HG03565 (cell line): ENCODE results near the gene AGPAT3.

Source experiments
- ATAC-seq: cut with Tn5 transposase; IDR thresholded peaks from one replicate; pipeline ENCODE4 v1.9.1; 2021; ENCODE audit warnings: mild to moderate bottlenecking, moderate library complexity; ENCODE audit not compliant: unreplicated experiment

Gene AGPAT3

DNA sequence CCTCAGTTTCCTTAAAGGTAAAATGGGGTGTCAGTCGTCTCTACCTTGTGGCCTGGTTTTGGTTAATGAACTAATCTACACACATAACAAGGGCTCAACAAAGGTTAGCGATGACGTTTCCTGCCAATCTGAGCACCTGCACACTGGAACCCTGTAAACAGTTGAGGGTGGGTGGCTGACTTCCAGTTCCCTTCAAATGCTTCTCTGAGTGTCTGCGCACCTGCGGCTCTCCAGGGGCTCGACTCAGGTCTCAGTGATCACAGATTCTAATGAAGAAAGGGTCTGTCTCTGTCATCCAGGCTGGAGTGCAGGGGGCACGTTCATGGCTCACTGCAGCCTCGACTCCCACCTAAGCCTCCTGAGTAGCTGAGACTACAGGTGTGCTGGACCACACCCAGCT lies 3.3 kb upstream of the AGPAT3 start:
- ATAC-seq: no peak

DNA sequence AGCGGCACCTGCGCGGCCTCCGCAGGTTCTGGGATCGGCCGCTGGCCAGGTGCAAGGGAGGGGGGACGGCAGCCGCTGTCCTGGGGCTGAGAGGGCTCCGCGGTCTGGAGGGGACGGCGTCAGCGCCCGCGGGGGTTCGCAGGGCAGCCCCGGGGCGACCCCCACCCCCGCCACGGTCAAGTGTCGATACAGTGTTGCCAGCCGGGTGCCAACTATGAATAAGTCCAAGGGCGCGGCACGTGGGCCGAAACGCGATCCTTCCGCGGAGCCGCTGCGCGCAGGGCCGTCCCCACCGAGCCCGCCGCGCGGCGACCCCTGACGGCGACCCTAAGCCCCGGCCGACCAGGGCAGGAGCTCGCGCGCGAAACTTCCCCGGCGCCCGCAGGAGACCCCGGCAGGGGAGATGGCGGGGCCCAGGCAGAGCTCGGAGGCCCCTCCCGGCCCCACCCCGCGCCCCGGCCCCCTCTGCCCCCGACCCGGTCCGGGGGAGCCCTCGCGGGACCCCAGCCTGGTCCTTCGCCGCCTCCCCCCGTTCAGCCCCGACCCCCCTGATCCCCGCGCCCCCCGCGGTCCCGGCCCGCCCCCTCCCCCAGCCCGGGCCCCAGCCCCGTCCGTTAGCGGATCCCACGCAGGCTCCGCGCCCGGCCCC lies 586 bp upstream of the AGPAT3 start:
- no peak for ATAC-seq

DNA sequence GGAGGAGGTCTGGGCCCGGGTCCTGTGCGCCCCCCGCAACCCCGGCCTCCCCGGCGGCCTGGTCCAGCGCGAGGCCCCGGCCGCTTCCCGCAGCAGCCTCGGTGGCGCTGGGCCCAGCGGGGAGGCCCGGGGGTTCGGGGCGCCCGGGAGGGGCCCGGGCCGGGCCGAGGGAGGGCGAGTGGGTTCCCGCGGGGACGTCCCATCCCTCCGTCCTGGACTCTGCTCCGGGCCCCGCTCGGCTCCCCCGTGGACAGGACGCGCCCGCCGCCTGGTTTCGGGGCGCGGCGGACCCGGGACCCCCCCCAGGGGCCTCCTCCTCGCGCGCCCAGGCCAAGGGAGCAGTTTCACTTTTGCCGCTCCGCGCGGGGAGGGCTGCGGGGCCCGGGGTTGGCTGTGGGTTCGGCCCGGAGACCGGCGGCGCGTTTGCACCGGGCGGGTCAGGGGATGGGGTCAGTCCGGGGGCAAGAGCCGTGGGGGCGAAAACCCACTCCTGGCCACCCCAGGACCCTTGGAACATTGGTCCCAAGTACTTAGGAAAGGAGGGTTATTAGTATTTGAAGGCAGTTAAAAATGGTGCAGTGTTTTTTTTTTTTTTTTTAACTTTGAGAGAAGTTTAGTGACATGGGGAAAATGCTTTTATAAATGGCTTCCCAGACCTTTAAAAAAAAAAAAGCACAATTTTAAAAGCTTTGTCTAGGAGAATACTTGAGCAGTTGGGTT lies 677 bp downstream of the AGPAT3 start:
- ATAC-seq: no peak

DNA sequence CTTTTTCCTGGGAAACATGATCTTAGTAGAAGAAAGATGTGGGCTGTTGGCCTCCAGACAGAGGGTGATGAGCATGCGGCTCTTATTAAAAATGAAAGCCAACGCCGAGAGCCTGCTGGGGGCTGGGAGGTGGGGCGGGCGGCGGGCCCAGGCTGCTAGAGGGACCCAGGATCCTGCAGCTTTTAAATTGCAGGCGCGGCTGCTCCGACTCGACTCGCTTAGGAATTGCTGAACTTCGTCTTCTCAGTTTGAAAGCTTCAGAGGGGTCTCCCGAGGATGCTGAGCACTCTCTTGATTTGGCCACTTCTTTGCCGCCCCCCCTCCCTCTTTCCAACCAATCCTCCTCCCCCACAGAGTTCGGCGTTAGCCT lies 1.2 kb downstream of the AGPAT3 start:
- ATAC-seq: no peak

DNA sequence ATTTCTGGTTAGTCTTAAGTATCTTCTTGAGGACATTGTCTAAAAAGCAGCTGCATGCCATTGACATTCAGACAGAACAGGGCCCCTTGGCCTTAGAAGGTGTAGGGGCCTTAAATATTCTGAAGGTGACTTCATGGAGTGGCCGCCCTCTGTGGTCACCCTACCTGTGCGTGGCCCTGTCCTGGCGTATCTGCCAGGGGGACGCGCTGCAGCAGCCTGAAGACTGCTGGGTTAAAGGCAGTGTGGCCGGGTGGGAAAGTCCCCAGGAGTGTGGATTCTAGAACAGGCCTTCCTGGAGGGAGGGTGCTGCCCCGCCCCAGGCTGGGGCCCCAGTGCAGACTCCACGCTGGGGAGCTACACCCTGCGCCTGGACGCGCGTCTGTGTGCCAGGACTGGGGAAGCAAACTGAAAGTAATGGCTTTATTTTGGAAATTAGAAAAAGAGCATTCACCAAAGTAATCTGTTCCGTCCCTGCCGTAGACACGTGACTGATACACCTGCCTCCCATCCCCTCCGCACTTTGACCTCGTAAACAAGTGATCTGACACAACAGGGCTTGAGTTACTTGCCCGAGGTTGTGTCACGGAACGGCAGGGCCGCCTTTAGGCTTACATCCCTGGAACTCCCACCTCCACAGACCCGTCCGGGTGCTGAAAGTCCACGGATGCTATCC lies 1.8 kb downstream of the AGPAT3 start:
- ATAC-seq: no peak

DNA sequence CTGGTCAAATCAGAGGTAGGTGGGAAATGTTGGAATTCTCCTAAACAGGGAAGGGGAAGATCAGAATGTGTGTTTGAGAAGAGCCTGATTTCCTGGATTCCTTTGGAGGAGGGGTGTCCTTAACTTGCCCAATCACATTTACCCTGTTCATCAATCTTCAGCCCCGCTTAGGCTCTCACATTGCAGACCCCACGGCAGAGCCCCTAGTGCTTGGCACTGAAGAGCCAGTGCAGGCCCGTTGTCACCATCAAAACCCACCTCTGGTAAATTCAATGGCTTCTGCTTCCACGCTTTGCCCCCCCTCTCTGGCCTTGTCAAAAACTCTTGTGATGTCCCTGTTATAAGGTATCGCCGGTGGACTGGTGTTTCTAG lies 2.3 kb downstream of the AGPAT3 start:
- ATAC-seq: no peak

DNA sequence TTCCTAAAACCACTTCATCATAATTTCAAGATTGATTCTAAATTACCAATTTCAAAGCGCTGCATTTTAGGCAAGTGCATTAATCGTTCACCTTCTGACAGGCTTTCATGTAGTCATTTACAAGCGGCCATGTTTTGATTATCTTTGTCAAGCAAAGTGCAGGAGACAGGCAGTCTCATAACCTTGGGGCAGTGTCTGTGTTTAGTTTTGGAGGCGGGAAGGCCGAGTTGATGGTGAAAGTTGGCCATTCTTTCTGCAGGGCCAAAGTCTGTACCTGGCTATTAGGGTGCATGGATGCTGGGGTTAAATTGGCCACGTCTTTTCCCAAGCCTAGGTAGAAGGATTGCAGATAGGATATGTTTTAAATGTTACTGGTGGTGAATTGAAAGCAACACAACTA lies 2.9 kb downstream of the AGPAT3 start:
- no peak for ATAC-seq

DNA sequence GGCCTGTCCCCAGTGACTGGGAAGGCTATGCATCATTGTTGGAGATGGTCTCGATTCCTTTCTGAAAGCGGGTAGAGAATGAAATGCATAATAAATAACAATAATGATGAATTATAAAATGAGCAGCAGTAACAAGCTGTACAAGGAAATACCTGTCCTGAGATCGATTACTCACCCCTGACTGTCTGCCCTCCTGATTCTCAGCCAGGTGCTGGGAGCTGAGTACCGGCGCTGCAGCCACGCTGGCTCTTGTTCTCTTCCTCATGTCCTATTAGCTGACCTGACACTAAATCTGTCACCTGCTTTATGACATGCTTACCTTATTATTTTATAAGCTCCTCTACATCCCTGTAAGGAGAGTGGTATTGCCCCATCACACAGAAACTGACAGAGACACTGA lies 3.4 kb downstream of the AGPAT3 start:
- ATAC-seq: no peak

DNA sequence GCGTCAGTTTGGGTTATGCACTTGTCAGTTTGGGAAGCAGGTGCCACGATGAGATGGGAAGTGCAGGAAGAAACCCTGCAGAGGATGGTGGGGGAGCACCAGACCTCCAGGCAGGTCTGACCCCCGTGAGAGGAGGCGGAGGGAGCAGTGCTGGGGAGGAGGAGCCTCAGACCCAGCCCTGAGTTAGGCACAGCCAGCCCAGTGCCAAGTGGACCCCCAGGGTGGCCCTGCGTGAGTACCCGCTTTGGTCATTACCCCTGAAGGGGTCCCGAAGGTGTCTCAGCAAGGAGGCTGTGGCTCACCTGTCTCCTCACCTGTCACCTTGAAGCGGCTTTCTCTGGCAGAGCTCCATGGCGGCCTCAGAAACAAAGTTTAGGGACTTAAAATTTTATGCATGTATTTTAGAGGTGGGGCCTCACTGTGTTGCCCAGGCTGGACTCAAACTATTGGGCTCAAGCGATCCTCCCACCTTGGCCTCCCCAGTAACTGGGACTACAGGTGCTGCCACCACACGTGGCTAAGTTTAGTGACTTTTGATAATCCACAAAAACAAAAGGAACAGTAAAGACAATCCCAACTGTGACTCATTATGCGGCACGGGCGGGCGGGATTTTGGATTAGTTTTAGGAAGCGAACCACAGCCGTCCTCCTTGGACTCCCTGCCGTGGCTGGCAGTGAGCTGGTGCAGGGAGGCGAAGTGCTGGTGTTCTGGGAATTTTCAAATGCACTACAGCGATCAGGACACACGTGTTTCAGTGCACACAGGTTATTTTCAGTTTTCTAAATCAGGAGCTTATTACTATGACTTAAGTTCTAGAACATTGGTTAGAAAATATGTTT lies 4.7 kb downstream of the AGPAT3 start:
- ATAC-seq: no peak

DNA sequence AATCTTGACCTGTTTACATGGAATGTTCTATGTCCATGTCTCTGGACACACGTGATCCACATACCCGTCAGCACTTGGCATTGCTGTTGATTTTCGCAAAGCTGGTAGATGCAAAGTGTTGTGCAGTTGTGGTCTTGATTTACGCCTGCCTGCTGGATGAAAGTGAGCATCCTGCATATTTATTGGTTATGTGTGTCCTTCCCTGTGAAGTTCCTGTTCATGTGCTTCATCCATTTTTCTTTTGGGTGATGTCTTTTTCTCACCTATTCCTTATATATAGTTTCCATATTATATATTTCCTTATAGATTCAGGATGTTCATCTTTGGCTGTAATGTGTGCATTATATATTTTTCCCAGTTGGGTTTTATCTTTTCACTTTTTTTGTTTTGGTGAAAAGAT lies 6.5 kb downstream of the AGPAT3 start:
- ATAC-seq: no peak

DNA sequence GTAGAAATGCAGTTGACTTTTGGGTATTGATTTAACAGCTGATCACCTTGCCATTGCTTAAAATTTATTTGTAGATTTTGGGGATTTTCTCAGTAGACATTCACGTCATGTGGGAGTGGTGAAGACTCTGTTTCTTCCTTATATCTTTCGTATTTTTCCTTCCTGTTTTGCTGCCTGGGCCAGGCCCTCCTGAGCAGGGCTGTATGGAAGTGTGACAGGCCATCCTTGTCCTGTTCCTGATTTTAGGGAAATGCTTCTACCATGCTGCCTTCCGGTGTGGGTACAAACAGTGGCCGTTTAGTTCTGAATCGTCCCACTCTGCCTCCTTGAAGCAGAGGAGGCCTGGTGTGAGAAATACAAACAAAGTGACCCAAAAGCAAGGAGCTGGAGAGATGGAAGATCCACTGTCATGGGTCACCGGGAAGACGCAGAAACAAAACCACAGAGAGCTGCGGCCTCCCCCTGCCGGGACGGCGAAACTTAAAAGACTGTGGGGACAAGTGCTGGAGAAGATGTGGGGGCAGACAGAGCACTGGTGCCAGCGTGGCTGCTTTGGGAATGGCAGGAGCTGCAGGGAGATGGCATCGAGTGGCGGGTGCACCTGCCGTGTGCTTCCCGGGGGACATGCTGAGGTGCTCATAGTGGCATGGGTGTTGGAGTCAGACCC lies 7.6 kb downstream of the AGPAT3 start:
- ATAC-seq: no peak

DNA sequence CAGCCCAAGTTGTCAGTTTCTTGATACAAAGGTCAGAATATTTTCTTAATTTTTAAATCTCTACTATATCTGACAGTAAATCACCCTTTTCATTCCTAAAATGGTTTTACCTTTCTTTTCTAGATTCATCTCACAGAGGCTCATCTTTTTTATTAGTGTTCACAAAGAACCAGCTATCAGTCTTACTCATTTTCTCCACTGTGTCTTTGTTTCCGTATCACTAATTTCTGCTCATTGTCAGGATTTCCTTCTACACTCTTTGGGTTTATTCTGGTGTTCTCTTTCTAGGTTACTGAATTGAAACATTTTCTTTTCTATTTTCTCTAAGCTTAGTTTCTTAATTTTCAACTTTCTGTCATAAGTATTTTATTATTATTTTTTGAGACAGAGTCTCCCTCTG lies 8.7 kb downstream of the AGPAT3 start:
- no peak for ATAC-seq

DNA sequence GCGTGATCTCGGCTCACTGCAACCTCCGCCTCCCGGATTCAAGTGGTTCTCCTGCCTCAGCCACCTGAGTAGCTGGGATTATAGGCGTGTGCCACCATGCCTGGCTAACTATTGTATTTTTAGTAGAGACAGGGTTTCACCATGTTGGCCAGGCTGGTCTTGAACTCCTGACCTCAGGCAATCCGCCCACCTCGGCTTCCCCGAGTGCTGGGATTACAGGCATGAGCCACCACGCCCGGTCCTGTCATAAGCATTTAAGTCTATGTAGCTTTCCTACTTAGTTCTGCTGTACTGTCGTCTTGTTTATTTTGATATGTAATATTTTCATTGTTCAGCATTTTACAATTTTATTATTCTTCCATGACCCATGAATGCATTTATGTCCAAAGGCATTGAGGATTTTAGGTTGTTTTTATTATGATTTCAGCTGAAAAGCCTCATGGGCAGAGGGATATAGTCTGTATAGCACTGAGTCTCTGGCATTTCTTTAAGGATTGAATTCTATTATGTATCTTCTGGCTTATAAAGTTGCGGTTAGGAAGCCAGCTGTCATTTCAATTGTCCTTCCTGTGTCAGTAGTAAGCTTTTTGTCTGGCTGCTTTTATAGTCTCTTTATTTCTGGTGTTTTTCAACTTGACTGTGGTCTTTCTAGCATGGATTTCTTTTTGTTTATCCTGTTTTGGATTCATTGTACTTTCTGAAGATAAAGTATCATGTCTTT lies 9.2 kb downstream of the AGPAT3 start:
- no peak for ATAC-seq

DNA sequence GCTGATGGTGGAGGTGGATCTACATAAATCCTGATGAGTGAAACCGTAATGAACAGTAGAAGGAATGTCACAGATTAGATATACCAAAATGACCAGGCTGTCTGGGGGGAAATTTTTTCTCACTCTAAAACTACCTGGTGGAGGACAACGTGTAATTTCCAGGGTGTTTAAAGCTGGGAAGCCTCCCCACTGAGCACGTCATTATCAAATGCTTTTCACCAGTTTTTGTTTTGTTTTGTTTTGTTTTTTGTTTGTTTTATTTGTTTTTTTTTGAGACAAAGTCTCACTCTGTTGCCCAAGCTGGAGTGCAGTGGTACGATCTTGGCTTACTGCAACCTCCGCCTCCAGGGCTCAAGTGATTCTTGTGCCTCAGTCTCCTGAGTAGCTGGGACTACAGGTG lies 11.6 kb downstream of the AGPAT3 start:
- ATAC-seq: no peak

DNA sequence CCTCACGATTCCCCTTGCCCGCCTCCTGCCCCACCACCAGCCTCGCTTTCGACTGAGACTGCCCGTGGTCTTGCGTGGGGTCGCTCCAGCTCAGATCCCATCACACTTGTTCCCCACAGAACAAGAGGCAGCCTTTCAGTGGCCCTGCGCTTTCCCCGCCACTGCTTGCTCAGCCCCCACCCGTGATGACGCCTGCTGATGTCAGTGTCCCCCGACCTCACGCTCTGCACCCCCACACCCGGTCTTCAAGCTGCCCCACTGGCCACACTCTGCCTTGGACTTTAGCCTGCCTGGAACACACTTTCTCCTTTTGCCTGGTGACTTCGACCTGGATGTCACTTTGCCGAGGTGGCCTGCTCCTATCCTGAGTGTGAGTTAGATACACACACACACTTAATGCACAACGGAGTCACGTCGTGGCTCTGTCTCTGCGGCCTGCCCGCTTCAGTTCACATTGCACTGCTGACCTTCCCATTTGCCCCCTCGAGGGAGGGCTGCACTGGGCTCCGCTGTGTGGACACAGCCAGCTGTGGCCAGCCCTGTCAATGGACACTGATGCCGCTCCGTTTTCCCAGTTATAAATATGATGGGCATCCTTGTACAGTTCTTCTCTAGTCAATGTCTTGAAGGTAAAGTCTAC lies 13.0 kb downstream of the AGPAT3 start:
- ATAC-seq: no peak

DNA sequence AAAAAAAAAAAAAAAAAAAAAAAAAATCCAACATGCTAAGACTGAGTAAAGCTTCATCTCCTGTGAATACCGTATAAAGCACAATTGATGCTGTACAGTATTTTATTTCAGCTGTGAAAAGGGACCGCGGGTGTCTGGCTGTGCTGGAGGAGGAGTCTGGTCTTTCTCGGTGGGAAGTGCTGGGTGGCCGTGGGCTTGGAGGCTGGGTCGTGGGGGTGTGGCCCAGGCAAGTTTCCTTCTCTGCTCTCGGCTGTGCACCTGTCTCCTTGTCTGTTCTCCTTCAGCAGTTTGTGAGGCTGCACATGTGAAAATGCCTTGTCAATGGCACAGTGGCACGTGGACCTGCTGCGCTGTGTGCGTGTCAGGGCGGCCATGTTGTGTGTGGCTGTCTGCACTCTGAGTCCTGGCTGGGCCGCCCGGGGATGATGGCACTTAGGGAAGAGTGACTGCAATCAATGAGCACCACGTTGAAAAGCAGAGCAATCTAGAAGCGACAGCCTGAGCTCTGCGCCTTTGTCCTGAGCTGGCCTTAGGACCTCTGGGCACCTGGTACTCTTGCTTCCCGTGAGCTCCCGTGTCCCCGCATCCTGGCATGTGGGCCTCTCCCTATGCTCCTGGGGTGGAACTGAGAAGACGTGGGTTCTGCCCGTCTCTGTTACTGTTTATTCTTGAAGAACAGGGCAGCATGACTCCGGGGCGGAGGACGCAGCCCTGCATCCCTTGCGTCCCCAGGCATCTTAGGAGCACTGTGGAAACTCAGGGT lies 14.5 kb downstream of the AGPAT3 start:
- ATAC-seq: no peak

DNA sequence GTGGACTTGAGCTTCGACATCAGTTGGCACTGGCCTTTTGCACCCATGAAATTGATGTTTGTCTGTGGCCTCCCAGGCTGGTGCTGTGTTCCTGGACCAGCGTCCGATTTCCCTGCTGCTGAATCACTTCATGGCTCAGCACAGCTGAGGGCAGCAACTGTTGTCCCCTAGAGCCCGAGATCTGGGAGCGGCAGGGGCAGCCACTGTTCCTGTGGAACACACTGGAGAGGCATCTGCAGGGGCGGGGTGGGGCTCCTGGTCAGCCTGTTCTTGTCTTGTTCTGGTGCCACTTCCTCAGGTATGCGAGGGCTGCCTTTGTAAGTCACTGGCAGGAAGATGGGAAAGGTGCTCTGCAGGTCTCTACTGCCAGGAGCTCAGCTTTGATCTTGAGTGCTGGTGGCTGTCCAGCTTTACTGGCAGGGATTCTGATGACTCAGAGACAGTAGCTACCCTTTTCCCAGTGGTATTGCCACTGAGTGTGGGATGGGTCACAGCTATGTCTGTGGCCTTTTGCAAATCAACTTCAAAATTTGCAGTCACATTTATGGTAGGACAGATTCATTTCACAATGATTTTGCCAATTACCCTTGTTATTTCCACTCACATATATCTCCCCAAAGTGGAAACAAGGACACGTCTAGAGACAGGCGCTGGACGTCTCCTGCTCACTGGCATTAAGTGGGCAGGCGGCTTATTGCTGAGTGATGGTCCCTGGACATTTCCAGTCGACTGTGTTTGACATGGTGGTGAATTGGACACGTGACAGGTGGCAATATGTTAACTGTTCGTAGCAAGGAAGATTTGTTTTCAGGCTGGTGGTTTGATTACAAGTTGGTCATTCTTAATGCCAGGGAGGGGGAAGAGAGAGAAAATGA lies 15.3 kb downstream of the AGPAT3 start:
- ATAC-seq: no peak

DNA sequence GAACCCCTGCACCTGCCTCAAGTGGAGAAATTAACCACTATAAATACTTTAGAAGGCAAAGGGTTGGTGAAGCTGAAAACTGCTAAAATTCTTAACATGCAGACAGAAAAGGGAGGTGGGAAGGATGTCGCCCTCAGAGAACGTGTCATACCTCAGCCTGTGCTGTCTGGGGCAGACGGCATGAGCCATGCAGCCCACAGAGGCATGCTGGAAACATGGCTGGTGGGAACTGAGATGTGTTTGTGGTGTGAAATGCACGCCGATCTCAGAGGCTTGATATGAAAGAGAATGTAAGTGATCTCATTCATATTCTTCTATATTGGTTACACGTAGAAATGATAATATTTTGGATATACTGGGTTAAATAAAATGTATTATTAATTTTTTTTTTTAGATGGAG lies 16.3 kb downstream of the AGPAT3 start:
- no peak for ATAC-seq
